Loucy (cell line): ENCODE data around the gene RORB.
A peak's percentile ranks its signal among the peaks of the same experiment; 100 is the strongest.
"Not testable (repeated sequence)": the region's sequence is repeated elsewhere in the genome, so short reads cannot be mapped to it uniquely, and the experiment has no call there.

Source experiments
- H2AFZ ChIP-seq: fragments of 200-600 bp; sonication (generic); 2 replicates; pipeline ENCODE4 v1.6.0; 2016; ENCODE audit warnings: antibody characterized with exemption, mild to moderate bottlenecking, low read length, moderate library complexity
- H3F3A ChIP-seq: fragments of 200-600 bp; 2 replicates; pipeline ENCODE4 v1.6.0; 2016; ENCODE audit warnings: antibody characterized with exemption, low read depth, mild to moderate bottlenecking
- H3K27me3 ChIP-seq: fragments of 200-600 bp; sonication (generic); 2 replicates; pipeline ENCODE4 v1.6.1; 2014; ENCODE audit warnings: low read length, mild to moderate bottlenecking; ENCODE audit not compliant: insufficient read depth, poor library complexity, severe bottlenecking
- H3K36me3 ChIP-seq: fragments of 200-600 bp; sonication (generic); 2 replicates; pipeline ENCODE4 v1.6.1; 2016; ENCODE audit warnings: low read length; ENCODE audit not compliant: insufficient read depth
- H3K4me1 ChIP-seq: fragments of 200-600 bp; sonication (generic); 2 replicates; pipeline ENCODE4 v1.5.1; 2014; ENCODE audit warnings: low read length, mild to moderate bottlenecking; ENCODE audit not compliant: insufficient read depth, poor library complexity, severe bottlenecking
- H3K4me2 ChIP-seq: fragments of 200-600 bp; sonication (generic); 2 replicates; pipeline ENCODE4 v1.6.0; 2014; ENCODE audit warnings: antibody characterized with exemption, low read length, low read depth, mild to moderate bottlenecking; ENCODE audit not compliant: poor library complexity, severe bottlenecking
- H3K4me3 ChIP-seq: fragments of 200-600 bp; sonication (generic); 2 replicates; pipeline ENCODE4 v1.5.1; 2014; ENCODE audit warnings: low read length, mild to moderate bottlenecking, mixed read lengths; ENCODE audit not compliant: poor library complexity, severe bottlenecking
- H3K79me2 ChIP-seq: fragments of 200-600 bp; sonication (generic); 2 replicates; pipeline ENCODE4 v1.6.1; 2014; ENCODE audit warnings: low read length; ENCODE audit not compliant: insufficient read depth
- H3K9ac ChIP-seq: fragments of 200-600 bp; sonication (generic); 2 replicates; pipeline ENCODE4 v1.6.0; 2014; ENCODE audit warnings: mild to moderate bottlenecking, low read depth, low read length, moderate library complexity; ENCODE audit not compliant: poor library complexity, severe bottlenecking
- H3K9me2 ChIP-seq: fragments of 200-600 bp; sonication (generic); replicated peaks from 2 replicates; pipeline ENCODE4 v1.6.1; 2016; ENCODE audit warnings: low read depth, low read length, mixed read lengths
- H3K9me3 ChIP-seq: fragments of 200-600 bp; sonication (generic); 2 replicates; pipeline ENCODE4 v1.6.1; 2014; ENCODE audit warnings: mild to moderate bottlenecking, antibody characterized with exemption, low read length, low read depth; ENCODE audit not compliant: insufficient read depth
- H4K20me1 ChIP-seq: fragments of 200-600 bp; sonication (generic); 2 replicates; pipeline ENCODE4 v1.6.0; 2014; ENCODE audit warnings: antibody characterized with exemption, low read length, mild to moderate bottlenecking; ENCODE audit not compliant: insufficient read depth, poor library complexity, severe bottlenecking
- EZH2phosphoT487 ChIP-seq: fragments of 200-600 bp; IDR thresholded peaks from 2 replicates; pipeline ENCODE4 v1.6.1; 2018; ENCODE audit warnings: antibody characterized with exemption, mild to moderate bottlenecking, moderate library complexity, borderline replicate concordance
- TF ChIP-seq, protein P1 (sequence below): fragments of 200-600 bp; sonication (generic); conservative IDR thresholded peaks from 2 replicates; pipeline ENCODE4 v1.5.1; 2014; ENCODE audit warnings: mild to moderate bottlenecking, antibody characterized with exemption, low read length

RORB gene

GRCh38 chr9:74527718-74528117 lies 30.6 kb downstream of the RORB start:
- H3K4me2 ChIP-seq: no peak overlapping the region
- no peak overlapping the region for H3K4me3 ChIP-seq
- H3K9me2 ChIP-seq: no peaks in the 10 kb centered on the region
- H2AFZ ChIP-seq: no peak overlapping the region
- TF ChIP-seq EZH2phosphoT487: no peak
- TF ChIP-seq, protein P1, sequence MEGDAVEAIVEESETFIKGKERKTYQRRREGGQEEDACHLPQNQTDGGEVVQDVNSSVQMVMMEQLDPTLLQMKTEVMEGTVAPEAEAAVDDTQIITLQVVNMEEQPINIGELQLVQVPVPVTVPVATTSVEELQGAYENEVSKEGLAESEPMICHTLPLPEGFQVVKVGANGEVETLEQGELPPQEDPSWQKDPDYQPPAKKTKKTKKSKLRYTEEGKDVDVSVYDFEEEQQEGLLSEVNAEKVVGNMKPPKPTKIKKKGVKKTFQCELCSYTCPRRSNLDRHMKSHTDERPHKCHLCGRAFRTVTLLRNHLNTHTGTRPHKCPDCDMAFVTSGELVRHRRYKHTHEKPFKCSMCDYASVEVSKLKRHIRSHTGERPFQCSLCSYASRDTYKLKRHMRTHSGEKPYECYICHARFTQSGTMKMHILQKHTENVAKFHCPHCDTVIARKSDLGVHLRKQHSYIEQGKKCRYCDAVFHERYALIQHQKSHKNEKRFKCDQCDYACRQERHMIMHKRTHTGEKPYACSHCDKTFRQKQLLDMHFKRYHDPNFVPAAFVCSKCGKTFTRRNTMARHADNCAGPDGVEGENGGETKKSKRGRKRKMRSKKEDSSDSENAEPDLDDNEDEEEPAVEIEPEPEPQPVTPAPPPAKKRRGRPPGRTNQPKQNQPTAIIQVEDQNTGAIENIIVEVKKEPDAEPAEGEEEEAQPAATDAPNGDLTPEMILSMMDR: no peak
- H3K9ac ChIP-seq: no peak overlapping the region
- H3F3A ChIP-seq: no peaks in the 10 kb centered on the region
- no peaks in the 10 kb centered on the region for H4K20me1 ChIP-seq
- no peaks in the 10 kb centered on the region for H3K36me3 ChIP-seq
- no peaks in the 10 kb centered on the region for H3K9me3 ChIP-seq
- no peaks in the 10 kb centered on the region for H3K79me2 ChIP-seq
- no peaks in the 10 kb centered on the region for H3K4me1 ChIP-seq
- H3K27me3 ChIP-seq: no peaks in the 10 kb centered on the region

GRCh38 chr9:74528207-74528606 lies 31.1 kb downstream of the RORB start:
- Histone ChIP-seq H3K4me2 (no peak overlapping the region), H3K79me2 (no peaks in the 10 kb centered on the region), H2AFZ (no peak overlapping the region), H3F3A (no peaks in the 10 kb centered on the region), H4K20me1 (no peaks in the 10 kb centered on the region), H3K9ac (no peak overlapping the region), H3K9me2 (no peaks in the 10 kb centered on the region), H3K36me3 (no peaks in the 10 kb centered on the region), H3K27me3 (no peaks in the 10 kb centered on the region), H3K4me3 (no peak overlapping the region), H3K4me1 (no peaks in the 10 kb centered on the region), H3K9me3 (no peaks in the 10 kb centered on the region)
- TF ChIP-seq EZH2phosphoT487: no peak
- TF ChIP-seq, protein P1: no peak

DNA sequence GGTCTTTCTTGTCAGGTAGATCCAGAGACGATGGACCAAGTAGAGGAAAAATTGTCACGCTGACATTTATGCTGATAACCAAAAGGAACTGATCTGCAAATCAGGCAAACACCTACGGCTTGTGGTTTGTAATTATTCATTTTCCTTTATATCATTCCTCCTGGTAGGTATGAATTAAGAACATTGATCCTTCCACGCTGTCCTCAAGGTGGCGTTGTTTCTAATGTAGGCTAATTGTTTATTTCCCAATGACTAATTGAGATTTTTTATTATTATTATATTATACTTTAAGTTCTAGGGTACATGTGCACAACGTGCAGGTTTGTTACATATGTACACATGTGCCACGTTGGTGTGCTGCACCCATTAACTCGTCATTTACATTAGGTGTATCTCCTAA lies 33.3 kb downstream of the RORB start:
- not testable (repeated sequence) for H3K79me2 ChIP-seq, H3K27me3 ChIP-seq
- TF ChIP-seq, protein P1: peak; percentile 42

More for the DNA sequence above, 33.3 kb downstream of the RORB start:
- not testable (repeated sequence) for H3K9me3 ChIP-seq, H4K20me1 ChIP-seq, H3K4me2 ChIP-seq, H3K9ac ChIP-seq, H2AFZ ChIP-seq, H3K9me2 ChIP-seq, H3K36me3 ChIP-seq, H3K4me1 ChIP-seq, H3F3A ChIP-seq, H3K4me3 ChIP-seq
